Pulmonary artery endothelial cell (primary cell): ENCODE measurements around the gene CLNS1A. TPM values are rescaled to one million over a fixed set of nuclear protein-coding genes. Genes with fewer than 3 reads are reported as not detected.

Source experiments
- total RNA-seq: library from RNA; depleted of rRNA; stranded (reverse); fragments of >200 nt; gene quantifications from 2 replicates; pipeline ENCODE4 v1.2.3, GENCODE V29; 2014

Gene CLNS1A
- total RNA-seq, 1 donor from 2014 or later: 185 TPM

Other genes starting within 250 kb of the CLNS1A start
- gene PAK1, start 163.7 kb downstream of the CLNS1A start, total RNA-seq: 1.3 and 5.0 TPM in 2 replicates
- 0.40 and 0.63 TPM in 2 replicates for gene AQP11, start 47.8 kb downstream of the CLNS1A start, total RNA-seq
- 29.1 and 44.2 TPM in 2 replicates for gene RSF1, start 182.9 kb upstream of the CLNS1A start, total RNA-seq
- gene AAMDC, start 183.3 kb upstream of the CLNS1A start, total RNA-seq: 51.1 and 65.3 TPM in 2 replicates